Mesenchymal stem cell (in vitro differentiated cells and primary cell): ENCODE data around the gene PCDHAC2.
A peak's percentile ranks its signal among the peaks of the same experiment; 100 is the strongest.

Experiments used
- DNase-seq: peaks from one replicate; pipeline ENCODE4 v3.0.0-alpha.2; 2013
- H2AFZ ChIP-seq: one replicate; pipeline ENCODE4 v1.6.1; 2013; ENCODE audit warnings: low read depth, mild to moderate bottlenecking, control low read depth, inconsistent platforms, low read length, moderate library complexity
- H2AK5ac ChIP-seq: 2 replicates; pipeline ENCODE4 v1.6.1; 2013; ENCODE audit warnings: low read length, moderate library complexity, mild to moderate bottlenecking, inconsistent platforms; ENCODE audit not compliant: severe bottlenecking
- H2BK120ac ChIP-seq: one replicate; pipeline ENCODE4 v1.6.1; 2013; ENCODE audit warnings: low read depth, mild to moderate bottlenecking, inconsistent platforms, low read length, moderate library complexity
- H2BK12ac ChIP-seq, 2 experiments: one replicate each; pipeline ENCODE4 v1.6.1; 2013; ENCODE audit warnings: inconsistent platforms in 2 of 2, low read length in 2 of 2, mild to moderate bottlenecking in 2 of 2, moderate library complexity in 2 of 2, control low read depth in 1 of 2
- H2BK15ac ChIP-seq: one replicate; pipeline ENCODE4 v1.6.1; 2013; ENCODE audit warnings: mild to moderate bottlenecking, low read depth, inconsistent platforms; ENCODE audit not compliant: poor library complexity, severe bottlenecking
- H2BK5ac ChIP-seq: 2 replicates; pipeline ENCODE4 v1.6.1; 2013; ENCODE audit warnings: low read depth, mild to moderate bottlenecking, low read length, control low read depth, inconsistent platforms; ENCODE audit not compliant: poor library complexity, severe bottlenecking
- H3K14ac ChIP-seq, 2 experiments: one replicate each; pipeline ENCODE4 v1.6.1; 2013; ENCODE audit warnings: inconsistent platforms in 2 of 2, low read length in 2 of 2, control low read depth in 1 of 2, mild to moderate bottlenecking in 1 of 2, moderate library complexity in 1 of 2
- H3K18ac ChIP-seq, 2 experiments: one replicate each; pipeline ENCODE4 v1.6.1; 2013; ENCODE audit warnings: inconsistent platforms in 2 of 2, low read length in 2 of 2, control low read depth in 1 of 2, low read depth in 1 of 2, mild to moderate bottlenecking in 1 of 2
- H3K23ac ChIP-seq, 2 experiments: one replicate each; pipeline ENCODE4 v1.6.1; 2013; ENCODE audit warnings: inconsistent platforms in 2 of 2, low read length in 2 of 2, mild to moderate bottlenecking in 2 of 2, moderate library complexity in 2 of 2, control low read depth in 1 of 2
- H3K27ac ChIP-seq: 2 replicates; pipeline ENCODE4 v1.5.1; 2013; ENCODE audit warnings: mild to moderate bottlenecking, moderate library complexity, low read length, control low read depth, inconsistent platforms; ENCODE audit not compliant: poor library complexity, severe bottlenecking
- H3K27me3 ChIP-seq, 2 experiments: 2 replicates each; pipeline versions ENCODE4 v1.6.1 to v1.7.0; 2013; ENCODE audit warnings: low read length in 2 of 2, mild to moderate bottlenecking in 2 of 2, moderate library complexity in 2 of 2, control low read depth in 1 of 2, inconsistent platforms in 1 of 2; ENCODE audit not compliant: control insufficient read depth in 1 of 2, insufficient read depth in 1 of 2
- H3K36me3 ChIP-seq, 2 experiments: 2 replicates each; pipeline versions ENCODE4 v1.6.1 to v1.7.0; 2013; ENCODE audit warnings: low read length in 2 of 2, control low read depth in 1 of 2, inconsistent platforms in 1 of 2, low read depth in 1 of 2, mild to moderate bottlenecking in 1 of 2; ENCODE audit not compliant: insufficient read depth in 2 of 2, control insufficient read depth in 1 of 2
- H3K4ac ChIP-seq, 2 experiments: one replicate each; pipeline ENCODE4 v1.6.1; 2013; ENCODE audit warnings: inconsistent platforms in 2 of 2, low read length in 2 of 2, mild to moderate bottlenecking in 2 of 2, moderate library complexity in 2 of 2, control low read depth in 1 of 2, low read depth in 1 of 2
- H3K4me1 ChIP-seq: 2 replicates; pipeline ENCODE4 v1.6.1; 2013; ENCODE audit warnings: low read depth, low read length, control low read depth; ENCODE audit not compliant: control insufficient read depth, insufficient read depth
- H3K4me2 ChIP-seq: 2 replicates; pipeline ENCODE4 v1.6.1; 2013; ENCODE audit warnings: low read length, mild to moderate bottlenecking, inconsistent platforms; ENCODE audit not compliant: poor library complexity, severe bottlenecking
- H3K4me3 ChIP-seq, 2 experiments: 2 replicates each; pipeline versions ENCODE4 v1.5.1 to v1.7.0; 2013; ENCODE audit warnings: low read length in 2 of 2, mild to moderate bottlenecking in 2 of 2, control low read depth in 1 of 2, low read depth in 1 of 2; ENCODE audit not compliant: insufficient read depth in 1 of 2
- H3K79me1 ChIP-seq: replicated peaks from 2 replicates; pipeline ENCODE4 v1.6.1; 2013; ENCODE audit warnings: mild to moderate bottlenecking, control low read depth, low read length, inconsistent platforms; ENCODE audit not compliant: poor library complexity, severe bottlenecking
- H3K9ac ChIP-seq: 2 replicates; pipeline ENCODE4 v1.7.0; 2013; ENCODE audit warnings: mild to moderate bottlenecking, low read length, moderate library complexity
- H3K9me3 ChIP-seq: 2 replicates; pipeline ENCODE4 v1.7.0; 2013; ENCODE audit warnings: mild to moderate bottlenecking, low read length; ENCODE audit not compliant: control insufficient read depth
- H4K8ac ChIP-seq: one replicate; pipeline ENCODE4 v1.6.1; 2013; ENCODE audit warnings: inconsistent platforms, mild to moderate bottlenecking, low read length, moderate library complexity
- H4K91ac ChIP-seq: one replicate; pipeline ENCODE4 v1.6.1; 2013; ENCODE audit warnings: mild to moderate bottlenecking, low read length, inconsistent platforms
- WGBS: methylation state at CpG from one replicate; pipeline ENCODE4 v1.1.7; 2013; ENCODE audit warnings: mixed read lengths; 5-methylcytosine and 5-hydroxymethylcytosine counted together

The PCDHAC2 gene

DNA sequence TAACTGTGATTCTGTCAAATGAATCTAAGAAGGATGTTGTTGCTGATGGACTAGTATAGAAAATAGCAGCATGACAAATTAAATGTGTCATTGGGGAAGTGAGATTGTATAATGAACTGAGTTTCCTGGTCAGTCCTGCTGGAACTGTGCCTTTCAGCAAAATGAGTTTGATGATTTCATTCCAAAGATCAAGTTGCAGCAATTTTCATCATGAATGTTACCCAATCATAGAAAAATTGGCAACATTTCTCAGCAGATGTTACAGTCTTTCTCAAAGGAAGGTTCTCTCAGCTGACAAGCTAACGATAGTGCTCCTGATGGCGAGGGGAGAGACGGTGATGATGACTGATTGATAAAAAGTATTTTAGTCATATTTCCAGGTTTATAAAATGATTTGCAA, 10.7 kb downstream of the PCDHAC2 start:
- Histone ChIP-seq H3K18ac (no peak overlapping the region), H3K4me1 (no peaks in the 10 kb centered on the region), H3K9me3 (no peaks in the 10 kb centered on the region), H2AFZ (no peak overlapping the region), H3K14ac (no peak overlapping the region), H4K91ac (no peak overlapping the region), H2BK5ac (no peak overlapping the region), H3K9ac (no peak overlapping the region), H4K8ac (no peak overlapping the region), H3K23ac (no peak overlapping the region), H2AK5ac (no peak overlapping the region), H3K27ac (no peak overlapping the region), H3K36me3 (no peaks in the 10 kb centered on the region), H2BK12ac (no peak overlapping the region), H2BK15ac (no peak overlapping the region), H3K79me1 (no peaks in the 10 kb centered on the region), H3K4me3 (no peak overlapping the region), H3K27me3 (no peaks in the 10 kb centered on the region), H3K4ac (no peak overlapping the region), H3K4me2 (no peak overlapping the region), H2BK120ac (no peak overlapping the region)
- DNase-seq = peak; percentile 53
- no CpG with 5 or more reads among the region's 3 CpGs for WGBS

DNA sequence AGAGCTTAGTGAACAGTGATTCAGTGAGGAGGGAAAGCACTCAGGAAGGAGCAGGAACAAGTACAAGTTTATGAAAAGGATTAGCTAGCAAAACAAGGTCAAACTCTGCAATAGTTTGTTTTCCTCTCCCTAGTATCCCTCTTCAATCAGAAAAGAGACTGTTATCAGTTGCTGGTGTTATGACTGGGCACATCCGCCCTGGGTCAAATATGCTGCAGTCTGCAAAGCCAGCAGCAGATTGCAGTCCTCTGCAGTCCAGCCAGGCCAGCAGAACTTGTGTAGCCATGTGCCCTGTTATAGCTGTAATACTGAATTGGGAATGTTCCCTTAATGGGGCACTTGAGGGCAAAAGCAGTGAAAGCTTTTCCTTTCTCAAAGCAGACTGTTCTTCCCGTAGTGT, 12.0 kb downstream of the PCDHAC2 start:
- Histone ChIP-seq H3K9ac (no peak overlapping the region), H2BK12ac (no peak overlapping the region), H3K4me1 (no peaks in the 10 kb centered on the region), H3K79me1 (no peaks in the 10 kb centered on the region), H2BK120ac (no peak overlapping the region), H4K91ac (no peak overlapping the region), H2AK5ac (no peak overlapping the region), H3K18ac (no peak overlapping the region), H3K36me3 (no peaks in the 10 kb centered on the region), H2AFZ (no peak overlapping the region), H3K14ac (no peak overlapping the region), H3K27me3 (no peaks in the 10 kb centered on the region), H2BK5ac (no peak overlapping the region), H3K4ac (no peak overlapping the region), H3K4me3 (no peak overlapping the region), H2BK15ac (no peak overlapping the region), H3K23ac (no peak overlapping the region), H4K8ac (no peak overlapping the region), H3K4me2 (no peak overlapping the region), H3K27ac (no peak overlapping the region), H3K9me3 (no peaks in the 10 kb centered on the region)
- 40% methylated on average over 2 of the region's 2 CpGs for WGBS
- DNase-seq = peak; percentile 55

DNA sequence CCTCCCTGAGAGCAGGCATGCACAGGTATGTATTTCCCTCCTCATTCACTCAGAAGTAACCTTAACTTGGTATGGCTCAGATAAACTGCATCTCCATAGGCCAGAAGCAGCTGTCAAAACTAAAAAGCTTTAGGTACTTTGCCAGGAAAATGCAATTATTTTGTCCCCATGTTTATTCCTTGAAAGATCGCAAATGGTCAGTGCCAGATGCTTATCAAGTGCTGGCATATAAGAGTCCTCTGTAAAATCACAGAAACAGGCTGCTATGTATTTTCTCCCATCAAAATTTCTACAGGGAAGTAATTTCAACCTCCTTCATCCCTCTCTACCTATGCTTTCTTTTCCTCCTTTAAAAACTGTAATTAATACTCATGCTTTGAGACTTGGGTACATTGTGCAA, 12.7 kb downstream of the PCDHAC2 start:
- H3K18ac ChIP-seq = peak overlapping the region in 1 of 2 experiments; percentile 73
- H3K79me1 ChIP-seq = no peaks in the 10 kb centered on the region
- H3K4me2 ChIP-seq = no peak overlapping the region
- H2BK15ac ChIP-seq = no peak overlapping the region
- no peaks in the 10 kb centered on the region for H3K4me1 ChIP-seq
- H3K27me3 ChIP-seq = no peaks in the 10 kb centered on the region
- H2BK12ac ChIP-seq = peak overlapping the region in 1 of 2 experiments; percentile 78
- H3K23ac ChIP-seq = no peak overlapping the region
- no peak overlapping the region for H4K8ac ChIP-seq
- DNase-seq = no peak
- no peaks in the 10 kb centered on the region for H3K36me3 ChIP-seq
- 88% methylated on average over 1 of the region's 1 CpG for WGBS
- H3K4me3 ChIP-seq = no peak overlapping the region
- no peak overlapping the region for H3K9ac ChIP-seq
- H3K27ac ChIP-seq = no peak overlapping the region
- no peak overlapping the region for H2BK5ac ChIP-seq
- H2BK120ac ChIP-seq = no peak overlapping the region
- H3K4ac ChIP-seq = peak overlapping the region in 1 of 2 experiments; percentile 86
- no peaks in the 10 kb centered on the region for H3K9me3 ChIP-seq
- no peak overlapping the region for H2AFZ ChIP-seq
- peak overlapping the region; percentile 31 for H4K91ac ChIP-seq
- H3K14ac ChIP-seq = no peak overlapping the region
- no peak overlapping the region for H2AK5ac ChIP-seq

DNA sequence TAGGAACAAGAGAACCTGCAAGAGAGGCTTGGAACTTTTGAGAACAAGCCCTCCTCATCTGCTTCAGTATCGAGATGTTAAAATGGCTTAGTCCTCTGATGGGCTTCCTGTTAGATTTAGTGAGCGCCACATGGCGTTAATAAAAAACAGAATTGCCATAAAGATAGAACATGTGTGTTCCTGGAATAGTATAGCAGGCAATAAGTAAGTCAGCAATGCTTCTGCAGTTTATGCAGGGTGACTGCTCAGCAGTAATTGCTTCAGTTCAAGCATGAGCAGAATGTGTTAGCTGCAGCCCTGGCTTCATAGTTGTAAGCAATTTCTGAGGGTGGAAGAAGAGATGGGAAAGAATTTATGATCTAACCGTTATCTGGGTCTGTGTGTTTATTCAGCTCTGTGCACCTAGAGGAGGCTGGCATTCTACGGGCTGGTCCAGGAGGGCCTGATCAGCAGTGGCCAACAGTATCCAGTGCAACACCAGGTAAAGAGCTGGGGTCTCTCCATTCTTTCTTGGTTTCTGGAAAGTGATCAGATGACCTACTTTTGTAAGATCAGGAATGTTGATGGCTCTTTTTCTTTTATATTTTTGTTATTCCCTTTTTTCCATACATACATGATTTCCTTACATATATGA, 15.9 kb downstream of the PCDHAC2 start:
- Histone ChIP-seq H2BK12ac (no peak overlapping the region), H2AK5ac (no peak overlapping the region), H3K9me3 (no peaks in the 10 kb centered on the region), H3K23ac (no peak overlapping the region), H4K8ac (no peak overlapping the region), H3K4me1 (peaks cover 1% of the 10 kb centered on the region), H3K9ac (no peak overlapping the region), H2BK120ac (no peak overlapping the region), H3K4ac (no peak overlapping the region), H3K79me1 (no peaks in the 10 kb centered on the region), H3K18ac (no peak overlapping the region), H3K36me3 (no peaks in the 10 kb centered on the region), H3K4me2 (no peak overlapping the region), H3K27me3 (no peaks in the 10 kb centered on the region), H3K4me3 (no peak overlapping the region), H2AFZ (no peak overlapping the region), H3K27ac (no peak overlapping the region), H3K14ac (no peak overlapping the region), H2BK5ac (no peak overlapping the region), H4K91ac (no peak overlapping the region), H2BK15ac (no peak overlapping the region)
- DNase-seq = no peak
- 56% methylated on average over 5 of the region's 5 CpGs for WGBS
